Measurements from ENCODE around the gene KCNQ1. TPM values are rescaled to one million over a fixed set of nuclear protein-coding genes. Genes with fewer than 3 reads are reported as not detected.
A peak's percentile ranks its signal among the peaks of the same experiment; 100 is the strongest.

The KCNQ1 gene
- total RNA-seq, 1 donor from 2014 or later: 0.86 TPM

DNA sequence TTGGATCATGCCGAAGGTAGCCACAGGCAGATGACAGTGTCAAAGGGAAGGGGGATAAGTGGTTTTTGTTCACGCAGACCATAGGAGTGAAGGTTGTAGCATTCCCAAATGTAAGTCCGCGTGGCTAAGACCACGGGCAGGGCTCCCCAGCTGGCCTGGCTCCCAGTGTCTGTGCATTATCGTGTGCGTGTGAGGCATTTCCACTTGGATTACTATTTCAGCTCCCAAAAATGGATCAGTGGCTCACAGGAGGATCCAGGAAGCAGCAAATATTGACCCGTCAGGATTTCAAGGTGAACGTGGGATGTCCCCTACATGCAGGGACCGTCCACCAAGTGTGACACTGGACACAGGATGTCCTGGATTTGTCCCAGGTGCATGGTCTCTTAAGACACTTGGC, 430.2 kb downstream of the KCNQ1 start:
- Mint-ChIP-seq H3K4me3 (no peak overlapping the region), H3K9me3 (no peaks in the 10 kb centered on the region), H3K27me3 (ENCODE audit: low read depth) (peaks cover 27% of the 10 kb centered on the region), H3K36me3 (ENCODE audit: low read depth) (peaks cover 2% of the 10 kb centered on the region), H3K27ac (ENCODE audit: unreplicated experiment) (no peak overlapping the region), H3K4me1 (peaks cover 15% of the 10 kb centered on the region)
- TF ChIP-seq, protein P1, sequence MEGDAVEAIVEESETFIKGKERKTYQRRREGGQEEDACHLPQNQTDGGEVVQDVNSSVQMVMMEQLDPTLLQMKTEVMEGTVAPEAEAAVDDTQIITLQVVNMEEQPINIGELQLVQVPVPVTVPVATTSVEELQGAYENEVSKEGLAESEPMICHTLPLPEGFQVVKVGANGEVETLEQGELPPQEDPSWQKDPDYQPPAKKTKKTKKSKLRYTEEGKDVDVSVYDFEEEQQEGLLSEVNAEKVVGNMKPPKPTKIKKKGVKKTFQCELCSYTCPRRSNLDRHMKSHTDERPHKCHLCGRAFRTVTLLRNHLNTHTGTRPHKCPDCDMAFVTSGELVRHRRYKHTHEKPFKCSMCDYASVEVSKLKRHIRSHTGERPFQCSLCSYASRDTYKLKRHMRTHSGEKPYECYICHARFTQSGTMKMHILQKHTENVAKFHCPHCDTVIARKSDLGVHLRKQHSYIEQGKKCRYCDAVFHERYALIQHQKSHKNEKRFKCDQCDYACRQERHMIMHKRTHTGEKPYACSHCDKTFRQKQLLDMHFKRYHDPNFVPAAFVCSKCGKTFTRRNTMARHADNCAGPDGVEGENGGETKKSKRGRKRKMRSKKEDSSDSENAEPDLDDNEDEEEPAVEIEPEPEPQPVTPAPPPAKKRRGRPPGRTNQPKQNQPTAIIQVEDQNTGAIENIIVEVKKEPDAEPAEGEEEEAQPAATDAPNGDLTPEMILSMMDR (conservative IDR thresholded peaks at IDR 0.05): no peak
- DNase-seq (ENCODE audit: low read depth, low spot score): no peak

DNA sequence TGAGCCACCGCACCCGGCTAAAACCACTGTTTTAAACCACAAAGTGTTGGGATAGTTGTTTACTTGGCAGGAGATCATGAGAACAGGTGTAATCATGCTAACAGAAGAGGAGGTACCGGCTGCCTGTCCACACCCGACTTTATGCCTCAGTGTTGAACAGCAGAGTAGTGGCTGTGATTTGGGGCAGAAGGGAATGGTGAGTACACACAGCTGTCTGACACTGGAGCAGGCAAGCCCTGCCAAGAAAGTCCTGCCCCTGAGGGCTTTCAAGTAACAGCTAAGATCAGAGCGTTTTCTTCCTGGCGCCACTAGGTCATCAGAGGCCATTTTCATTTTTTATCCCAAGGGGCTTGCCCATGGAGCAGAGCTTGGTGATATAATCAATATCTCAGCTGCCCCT, 432.7 kb downstream of the KCNQ1 start:
- no peak for DNase-seq (ENCODE audit: low read depth, low spot score)
- Mint-ChIP-seq H3K36me3 (ENCODE audit: low read depth) (peaks cover 2% of the 10 kb centered on the region), H3K27ac (ENCODE audit: unreplicated experiment) (no peak overlapping the region), H3K9me3 (no peaks in the 10 kb centered on the region), H3K4me1 (peaks cover 8% of the 10 kb centered on the region), H3K27me3 (ENCODE audit: low read depth) (peaks cover 13% of the 10 kb centered on the region), H3K4me3 (peak overlapping the region; percentile 61)
- TF ChIP-seq, protein P1 (conservative IDR thresholded peaks at IDR 0.05): no peak

DNA sequence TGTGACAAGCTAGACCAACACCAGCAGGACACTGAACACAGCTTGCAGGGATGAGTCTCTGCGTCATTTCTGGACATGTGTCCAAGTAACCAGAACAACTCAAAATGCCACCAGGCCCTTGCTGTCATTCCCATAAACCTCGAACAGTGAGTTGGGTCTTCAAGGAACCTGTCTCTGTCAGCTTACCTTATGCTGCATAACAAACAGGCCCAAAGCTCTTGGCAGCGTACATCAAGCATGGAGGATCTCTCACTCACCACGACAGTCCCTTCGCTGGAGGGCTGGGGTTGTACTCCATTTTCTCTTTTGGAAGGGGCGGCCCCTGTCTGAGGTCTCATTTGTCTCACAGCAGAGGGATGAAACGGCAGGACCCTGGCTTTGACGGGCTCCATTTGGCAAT, 434.0 kb downstream of the KCNQ1 start:
- Mint-ChIP-seq H3K36me3 (ENCODE audit: low read depth) (peaks cover 2% of the 10 kb centered on the region), H3K4me3 (no peak overlapping the region), H3K4me1 (peaks cover 17% of the 10 kb centered on the region), H3K9me3 (no peaks in the 10 kb centered on the region), H3K27ac (ENCODE audit: unreplicated experiment) (no peak overlapping the region), H3K27me3 (ENCODE audit: low read depth) (peaks cover 19% of the 10 kb centered on the region)
- TF ChIP-seq, protein P1 (conservative IDR thresholded peaks at IDR 0.05): no peak
- no peak for DNase-seq (ENCODE audit: low read depth, low spot score)

DNA sequence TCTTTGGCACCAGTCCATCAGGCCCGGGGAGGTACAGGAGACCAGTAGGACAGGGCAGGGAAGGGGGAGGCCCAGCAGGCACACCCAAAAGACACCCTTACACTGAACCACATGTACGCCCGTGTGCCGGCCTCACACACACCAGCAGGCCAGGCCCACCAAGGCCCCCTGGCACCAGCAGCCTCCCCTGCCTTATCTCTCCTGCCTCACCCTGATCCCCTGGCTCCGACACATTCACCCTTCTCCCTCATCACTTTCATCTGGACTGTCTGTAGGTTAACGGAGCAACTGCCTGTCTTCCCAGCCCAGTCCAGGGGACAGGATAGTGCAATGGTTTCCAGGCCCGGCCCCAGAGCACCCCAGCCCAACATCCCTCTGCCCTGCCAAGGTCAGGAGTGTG, 435.8 kb downstream of the KCNQ1 start:
- peaks cover 19% of the 10 kb centered on the region for H3K27me3 Mint-ChIP-seq (ENCODE audit: low read depth)
- DNase-seq (ENCODE audit: low read depth, low spot score): no peak
- H3K4me3 Mint-ChIP-seq: peak overlapping the region; percentile 54
- H3K36me3 Mint-ChIP-seq (ENCODE audit: low read depth): no peaks in the 10 kb centered on the region
- peaks cover 17% of the 10 kb centered on the region for H3K4me1 Mint-ChIP-seq
- H3K27ac Mint-ChIP-seq (ENCODE audit: unreplicated experiment): no peak overlapping the region
- no peaks in the 10 kb centered on the region for H3K9me3 Mint-ChIP-seq
- TF ChIP-seq, protein P1 (conservative IDR thresholded peaks at IDR 0.05): no peak

GRCh38 chr11:2881076-2881980, 436.5 kb downstream of the KCNQ1 start:
- Mint-ChIP-seq H3K4me1 (peaks cover 17% of the 10 kb centered on the region), H3K9me3 (no peaks in the 10 kb centered on the region), H3K4me3 (peak overlapping the region; percentile 77), H3K36me3 (ENCODE audit: low read depth) (no peaks in the 10 kb centered on the region), H3K27me3 (ENCODE audit: low read depth) (peaks cover 19% of the 10 kb centered on the region), H3K27ac (ENCODE audit: unreplicated experiment) (no peak overlapping the region)
- no peak for DNase-seq (ENCODE audit: low read depth, low spot score)
- TF ChIP-seq, protein P1 (conservative IDR thresholded peaks at IDR 0.05): no peak
